ENCODE measurements around the gene DGKE.

Gene DGKE

DNA sequence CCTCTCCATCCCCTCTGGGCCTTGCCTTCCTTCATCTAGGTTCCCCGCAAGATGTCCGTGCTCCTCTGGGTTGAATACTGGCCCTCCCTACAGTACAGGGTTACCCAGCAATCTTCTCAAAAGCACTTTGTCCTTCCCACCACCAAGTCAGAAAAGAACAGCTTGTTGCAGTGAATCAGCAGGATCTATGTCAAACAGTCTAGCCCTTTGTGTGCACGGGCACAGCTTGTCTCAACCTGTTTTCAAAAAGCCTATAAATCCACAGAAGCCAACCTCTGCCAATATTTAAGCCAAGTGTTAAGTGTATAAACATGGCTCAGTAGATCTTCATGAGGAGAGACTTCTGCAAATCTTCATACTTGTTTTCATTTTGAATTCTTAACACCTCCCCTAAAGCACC lies 25.4 kb upstream of the DGKE start:
- Histone ChIP-seq H3F3A (ENCODE audit: insufficient read depth) (no peaks in the 10 kb centered on the region), H3K27ac (ENCODE audit: low read depth, low read length) (no peak overlapping the region), H4K20me1 (ENCODE audit: low read depth, low read length) (no peaks in the 10 kb centered on the region), H3K9me3 (ENCODE audit: insufficient read depth, low read length) (no peaks in the 10 kb centered on the region), H3K27me3 (ENCODE audit: low read length) (no peaks in the 10 kb centered on the region), H2AFZ (ENCODE audit: low read depth, low read length, severe bottlenecking) (no peak overlapping the region), H3K79me2 (ENCODE audit: insufficient read depth, low read length) (no peaks in the 10 kb centered on the region), H3K9me2 (replicated peaks; ENCODE audit: insufficient read depth, low read length) (no peaks in the 10 kb centered on the region), H3K4me2 (ENCODE audit: low read depth, low read length, poor library complexity, severe bottlenecking) (no peak overlapping the region), H3K9ac (ENCODE audit: low read length) (no peak overlapping the region), H3K36me3 (ENCODE audit: low read length) (no peaks in the 10 kb centered on the region), H3K4me3 (ENCODE audit: insufficient read depth, low read length, poor library complexity, severe bottlenecking) (no peak overlapping the region)
- TF ChIP-seq, protein P1, sequence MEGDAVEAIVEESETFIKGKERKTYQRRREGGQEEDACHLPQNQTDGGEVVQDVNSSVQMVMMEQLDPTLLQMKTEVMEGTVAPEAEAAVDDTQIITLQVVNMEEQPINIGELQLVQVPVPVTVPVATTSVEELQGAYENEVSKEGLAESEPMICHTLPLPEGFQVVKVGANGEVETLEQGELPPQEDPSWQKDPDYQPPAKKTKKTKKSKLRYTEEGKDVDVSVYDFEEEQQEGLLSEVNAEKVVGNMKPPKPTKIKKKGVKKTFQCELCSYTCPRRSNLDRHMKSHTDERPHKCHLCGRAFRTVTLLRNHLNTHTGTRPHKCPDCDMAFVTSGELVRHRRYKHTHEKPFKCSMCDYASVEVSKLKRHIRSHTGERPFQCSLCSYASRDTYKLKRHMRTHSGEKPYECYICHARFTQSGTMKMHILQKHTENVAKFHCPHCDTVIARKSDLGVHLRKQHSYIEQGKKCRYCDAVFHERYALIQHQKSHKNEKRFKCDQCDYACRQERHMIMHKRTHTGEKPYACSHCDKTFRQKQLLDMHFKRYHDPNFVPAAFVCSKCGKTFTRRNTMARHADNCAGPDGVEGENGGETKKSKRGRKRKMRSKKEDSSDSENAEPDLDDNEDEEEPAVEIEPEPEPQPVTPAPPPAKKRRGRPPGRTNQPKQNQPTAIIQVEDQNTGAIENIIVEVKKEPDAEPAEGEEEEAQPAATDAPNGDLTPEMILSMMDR (IDR thresholded peaks at IDR 0.05; ENCODE audit: insufficient read depth, low read length, poor library complexity, severe bottlenecking): no peak
- TF ChIP-seq EZH2phosphoT487 (conservative IDR thresholded peaks at IDR 0.05; ENCODE audit: low read length): no peak

DNA sequence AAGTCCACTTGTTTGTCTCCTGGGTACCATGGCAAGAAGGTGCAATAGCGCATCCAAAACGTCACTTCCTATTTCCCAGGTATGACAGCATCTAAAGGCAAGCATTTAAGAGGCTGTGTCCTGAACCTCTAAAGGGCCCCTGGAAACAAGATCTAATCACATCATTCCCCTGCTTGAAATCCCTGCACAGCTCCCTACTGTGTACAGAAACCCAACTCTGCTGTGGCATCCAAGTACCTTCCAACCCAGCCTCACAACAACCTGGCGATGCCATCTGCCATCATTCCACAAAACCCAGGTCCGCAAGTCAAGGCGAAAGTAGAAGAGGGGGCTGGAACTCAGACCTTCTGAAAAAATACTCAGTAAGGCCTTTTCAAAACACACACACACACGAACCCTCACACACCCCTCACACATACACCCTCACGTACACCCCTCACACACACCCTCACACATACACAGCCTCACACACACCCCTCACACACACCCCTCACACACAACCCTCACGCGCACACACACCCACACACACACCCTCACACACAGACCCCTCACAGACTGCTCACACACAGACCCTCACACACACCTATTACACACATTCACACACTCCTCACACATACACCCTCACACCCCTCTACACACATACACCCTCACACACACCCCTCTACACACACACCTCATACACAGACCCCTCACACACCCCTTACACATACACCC lies 24.7 kb upstream of the DGKE start:
- Histone ChIP-seq H3F3A (ENCODE audit: insufficient read depth) (no peaks in the 10 kb centered on the region), H3K4me3 (ENCODE audit: insufficient read depth, low read length, poor library complexity, severe bottlenecking) (no peak overlapping the region), H3K27me3 (ENCODE audit: low read length) (no peaks in the 10 kb centered on the region), H3K36me3 (ENCODE audit: low read length) (no peaks in the 10 kb centered on the region), H3K4me2 (ENCODE audit: low read depth, low read length, poor library complexity, severe bottlenecking) (no peak overlapping the region), H3K79me2 (ENCODE audit: insufficient read depth, low read length) (no peaks in the 10 kb centered on the region), H2AFZ (ENCODE audit: low read depth, low read length, severe bottlenecking) (no peak overlapping the region), H3K9me3 (ENCODE audit: insufficient read depth, low read length) (no peaks in the 10 kb centered on the region), H4K20me1 (ENCODE audit: low read depth, low read length) (no peaks in the 10 kb centered on the region), H3K9me2 (replicated peaks; ENCODE audit: insufficient read depth, low read length) (no peaks in the 10 kb centered on the region), H3K27ac (ENCODE audit: low read depth, low read length) (no peak overlapping the region), H3K9ac (ENCODE audit: low read length) (no peak overlapping the region)
- TF ChIP-seq, protein P1 (IDR thresholded peaks at IDR 0.05; ENCODE audit: insufficient read depth, low read length, poor library complexity, severe bottlenecking): no peak
- no peak for TF ChIP-seq EZH2phosphoT487 (conservative IDR thresholded peaks at IDR 0.05; ENCODE audit: low read length)

DNA sequence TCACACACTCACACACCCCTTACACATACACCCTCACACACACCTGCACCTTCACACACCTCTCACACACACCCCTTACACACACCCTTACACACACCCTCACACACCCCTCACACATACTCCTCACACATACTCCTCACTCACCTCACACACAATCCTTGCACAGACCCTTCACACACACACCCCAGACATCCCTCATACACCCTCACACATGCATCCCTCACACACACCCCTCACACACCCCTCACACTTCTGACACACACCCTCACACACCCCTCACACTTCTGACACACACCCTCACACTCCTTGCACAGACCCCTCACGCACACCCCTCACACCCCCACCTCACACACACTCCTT lies 24.2 kb upstream of the DGKE start:
- no peaks in the 10 kb centered on the region for H3F3A ChIP-seq (ENCODE audit: insufficient read depth)
- H4K20me1 ChIP-seq (ENCODE audit: low read depth, low read length): no peaks in the 10 kb centered on the region
- H3K4me3 ChIP-seq (ENCODE audit: insufficient read depth, low read length, poor library complexity, severe bottlenecking): no peak overlapping the region
- H3K27ac ChIP-seq (ENCODE audit: low read depth, low read length): no peak overlapping the region
- no peaks in the 10 kb centered on the region for H3K79me2 ChIP-seq (ENCODE audit: insufficient read depth, low read length)
- H3K27me3 ChIP-seq (ENCODE audit: low read length): no peaks in the 10 kb centered on the region
- H3K4me2 ChIP-seq (ENCODE audit: low read depth, low read length, poor library complexity, severe bottlenecking): no peak overlapping the region
- H3K9ac ChIP-seq (ENCODE audit: low read length): no peak overlapping the region
- no peaks in the 10 kb centered on the region for H3K9me2 ChIP-seq (replicated peaks; ENCODE audit: insufficient read depth, low read length)
- H3K9me3 ChIP-seq (ENCODE audit: insufficient read depth, low read length): no peaks in the 10 kb centered on the region
- TF ChIP-seq, protein P1 (IDR thresholded peaks at IDR 0.05; ENCODE audit: insufficient read depth, low read length, poor library complexity, severe bottlenecking): no peak
- TF ChIP-seq EZH2phosphoT487 (conservative IDR thresholded peaks at IDR 0.05; ENCODE audit: low read length): no peak
- no peak overlapping the region for H2AFZ ChIP-seq (ENCODE audit: low read depth, low read length, severe bottlenecking)
- H3K36me3 ChIP-seq (ENCODE audit: low read length): no peaks in the 10 kb centered on the region
